BJ (cell line): Measurements from ENCODE around the gene CNOT10. TPM values are rescaled to one million over a fixed set of nuclear protein-coding genes. Genes with fewer than 3 reads are reported as not detected.
"Not testable (repeated sequence)": the region's sequence is repeated elsewhere in the genome, so short reads cannot be mapped to it uniquely, and the experiment has no call there.

Experiments used
- CTCF ChIA-PET: fragments of 350-600 bp; formaldehyde crosslinking; extraction: SDS; loops from one replicate; lab custom pipeline; 2021; ENCODE audit warnings: antibody characterized with exemption, inconsistent platforms; lab: Yijun Ruan, JAX
- POLR2A ChIA-PET: fragments of 300-600 bp; sonication (Branson Sonifier 250); formaldehyde crosslinking; extraction: SDS; loops from one replicate; lab custom pipeline; 2021; ENCODE audit warnings: antibody characterized with exemption; lab: Charles Lee
- DNase-seq: peaks from one replicate; pipeline ENCODE4 v3.0.0-alpha.2; 2011; ENCODE audit warnings: low read depth
- H3K27me3 ChIP-seq: 2 replicates; pipeline ENCODE4 v1.6.0; 2011; ENCODE audit warnings: low read length; ENCODE audit not compliant: control insufficient read depth, insufficient read depth
- H3K36me3 ChIP-seq: 2 replicates; pipeline ENCODE4 v1.5.1; 2011; ENCODE audit warnings: low read length; ENCODE audit not compliant: control insufficient read depth, insufficient read depth
- H3K4me3 ChIP-seq: 2 replicates; pipeline ENCODE4 v1.5.1; 2011; ENCODE audit warnings: low read depth, mild to moderate bottlenecking, control low read depth, low read length
- CTCF ChIP-seq: IDR thresholded peaks from 2 replicates; pipeline ENCODE4 v1.5.1; 2011; ENCODE audit warnings: low read depth, mild to moderate bottlenecking, control low read depth, inconsistent platforms, low read length, moderate library complexity; ENCODE audit not compliant: insufficient read depth
- polyA plus RNA-seq: library from polyadenylated mRNA; depleted of rRNA; stranded (reverse); fragments of >200 nt; gene quantifications from 2 replicates; pipeline ENCODE4 v1.2.3, GENCODE V29; 2011

The CNOT10 gene
- polyA plus RNA-seq, 1 experiment: 20.0 TPM

GRCh38 chr3:32662647-32663046, 22.3 kb upstream of the CNOT10 start:
- Histone ChIP-seq H3K4me3 (no peak overlapping the region), H3K27me3 (no peaks in the 10 kb centered on the region; the same call in 1 of the 2 replicates), H3K36me3 (no peaks in the 10 kb centered on the region)
- ChIA-PET CTCF (interaction anchor here (0.9 to 1.4 kb wide), 3 partner anchors 149 to 367 kb away, joined by 3 to 4 read pairs (median 4); no protein-coding TSS in a partner anchor), POLR2A (no interaction called here)
- TF ChIP-seq CTCF: no peak
- no peak for DNase-seq

GRCh38 chr3:32664630-32665075, 20.3 kb upstream of the CNOT10 start:
- POLR2A ChIA-PET, H3K36me3 ChIP-seq, H3K27me3 ChIP-seq, H3K4me3 ChIP-seq, DNase-seq: not testable (repeated sequence)
- CTCF ChIA-PET: interaction anchor here (0.7 to 1.8 kb wide), 7 partner anchors 81 to 290 kb away, joined by 3 to 7 read pairs (median 4); no protein-coding TSS in a partner anchor
- peak; percentile 28; the same call in 1 of the 2 replicates for TF ChIP-seq CTCF

DNA sequence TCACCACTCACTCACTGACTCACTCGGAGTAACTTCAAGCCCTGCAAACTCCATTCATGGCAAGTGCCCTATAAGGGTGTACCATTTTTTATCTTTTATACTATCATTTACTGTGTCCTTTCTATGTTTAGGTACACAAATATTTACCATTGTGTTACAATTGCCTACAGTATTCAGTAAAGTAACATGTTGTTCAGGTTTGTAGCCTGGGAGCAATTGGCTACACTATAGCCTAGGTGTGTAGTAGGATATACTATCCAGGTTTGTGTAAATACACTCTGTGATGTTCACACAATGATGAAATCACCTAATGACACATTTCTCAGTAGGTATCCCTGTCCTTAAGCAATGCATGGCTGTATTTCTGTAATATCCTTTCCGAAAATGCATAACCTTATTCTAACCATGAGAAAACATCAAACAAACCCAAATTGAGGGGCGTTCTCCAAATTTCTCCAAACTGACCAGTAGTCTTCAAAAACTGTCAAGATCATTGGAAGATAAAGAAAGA, 17.9 kb upstream of the CNOT10 start:
- TF ChIP-seq CTCF: no peak
- Histone ChIP-seq H3K27me3 (peaks cover 1% of the 10 kb centered on the region), H3K4me3 (no peak overlapping the region), H3K36me3 (no peaks in the 10 kb centered on the region)
- no peak for DNase-seq
- ChIA-PET CTCF (interaction anchor here (1.0 kb wide), 1 partner anchor 292 kb away, joined by 3 read pairs; no protein-coding TSS in a partner anchor), POLR2A (no interaction called here)

GRCh38 chr3:32669226-32669625, 15.8 kb upstream of the CNOT10 start:
- H3K27me3 ChIP-seq, DNase-seq, H3K4me3 ChIP-seq, H3K36me3 ChIP-seq, POLR2A ChIA-PET: not testable (repeated sequence)
- CTCF ChIA-PET: interaction anchor here (1.2 to 3.0 kb wide), 2 partner anchors 159 to 294 kb away, joined by 4 to 15 read pairs; no protein-coding TSS in a partner anchor

GRCh38 chr3:32673730-32674129, 11.3 kb upstream of the CNOT10 start:
- H3K36me3 ChIP-seq, POLR2A ChIA-PET, H3K27me3 ChIP-seq, H3K4me3 ChIP-seq, DNase-seq: not testable (repeated sequence)
- CTCF ChIA-PET: interaction anchor here (2.7 kb wide), 1 partner anchor 165 kb away, joined by 6 read pairs; no protein-coding TSS in a partner anchor

GRCh38 chr3:32675164-32675563, 9.8 kb upstream of the CNOT10 start:
- TF ChIP-seq CTCF: no peak
- no peak for DNase-seq
- POLR2A ChIA-PET: interaction anchor here (0.6 kb wide), 1 partner anchor 9 kb away, joined by 5 read pairs; no protein-coding TSS in a partner anchor
- Histone ChIP-seq H3K27me3 (peaks cover 2% of the 10 kb centered on the region; the same call in 1 of the 2 replicates), H3K36me3 (no peaks in the 10 kb centered on the region), H3K4me3 (no peak overlapping the region)
- CTCF ChIA-PET: interaction anchor here (2.7 kb wide), 1 partner anchor 166 kb away, joined by 6 read pairs; no protein-coding TSS in a partner anchor
